OCI-LY3 (cell line): ENCODE data around the gene TNS2.

Experiments
- CTCF ChIP-seq: fragments of 200-600, 300-600 bp; sonication (generic); IDR thresholded peaks from 2 replicates; pipeline ENCODE4 v1.5.1; 2014; ENCODE audit warnings: antibody characterized with exemption, low read length, low read depth
- EZH2phosphoT487 ChIP-seq: fragments of 200-600 bp; shearing (Covaris generic); IDR thresholded peaks from 2 replicates; pipeline ENCODE4 v1.6.1; 2018; ENCODE audit warnings: antibody characterized with exemption, mixed run types, low read depth

- TF ChIP-seq CTCF (no peak), EZH2phosphoT487 (no peak)
These were observed 24.6 kb upstream of the TNS2 start for GRCh38 chr12:53025250-53025649.
